ENCODE data around the gene PITX2. TPM values are rescaled to one million over a fixed set of nuclear protein-coding genes. Genes with fewer than 3 reads are reported as not detected.

The PITX2 gene
- total RNA-seq, 1 donor from 2014 or later = not detected

DNA sequence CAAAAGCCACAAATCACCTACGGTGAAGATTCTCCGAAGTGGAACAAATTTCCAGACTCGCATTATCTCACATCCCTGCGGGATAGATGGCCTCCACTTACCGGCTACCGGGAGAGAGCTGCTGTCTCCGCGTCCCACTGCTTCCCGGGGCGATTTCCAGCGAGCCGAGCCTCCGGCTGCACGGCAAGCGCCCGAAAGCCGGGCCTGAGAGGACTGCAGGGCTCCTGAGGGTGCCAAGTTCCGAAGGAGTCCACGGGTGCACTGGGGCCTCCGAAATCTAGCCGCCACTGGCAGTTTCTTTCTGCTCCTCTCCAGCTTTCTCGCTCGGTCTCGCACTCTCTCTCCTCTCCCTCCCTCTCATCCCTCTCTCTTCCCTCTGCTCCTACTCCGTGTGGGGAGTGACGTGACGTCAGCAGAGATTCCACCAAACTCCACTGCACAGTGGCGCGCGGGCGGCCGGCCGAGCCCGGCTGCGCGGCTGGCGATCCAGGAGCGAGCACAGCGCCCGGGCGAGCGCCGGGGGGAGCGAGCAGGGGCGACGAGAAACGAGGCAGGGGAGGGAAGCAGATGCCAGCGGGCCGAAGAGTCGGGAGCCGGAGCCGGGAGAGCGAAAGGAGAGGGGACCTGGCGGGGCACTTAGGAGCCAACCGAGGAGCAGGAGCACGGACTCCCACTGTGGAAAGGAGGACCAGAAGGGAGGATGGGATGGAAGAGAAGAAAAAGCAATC lies 14.0 kb upstream of the PITX2 start:
- DNase-seq (ENCODE audit: low spot score) = no peak

- no peak for DNase-seq (ENCODE audit: low spot score)
These were observed 13.3 kb upstream of the PITX2 start for GRCh38 chr4:110636171-110636679.

DNA sequence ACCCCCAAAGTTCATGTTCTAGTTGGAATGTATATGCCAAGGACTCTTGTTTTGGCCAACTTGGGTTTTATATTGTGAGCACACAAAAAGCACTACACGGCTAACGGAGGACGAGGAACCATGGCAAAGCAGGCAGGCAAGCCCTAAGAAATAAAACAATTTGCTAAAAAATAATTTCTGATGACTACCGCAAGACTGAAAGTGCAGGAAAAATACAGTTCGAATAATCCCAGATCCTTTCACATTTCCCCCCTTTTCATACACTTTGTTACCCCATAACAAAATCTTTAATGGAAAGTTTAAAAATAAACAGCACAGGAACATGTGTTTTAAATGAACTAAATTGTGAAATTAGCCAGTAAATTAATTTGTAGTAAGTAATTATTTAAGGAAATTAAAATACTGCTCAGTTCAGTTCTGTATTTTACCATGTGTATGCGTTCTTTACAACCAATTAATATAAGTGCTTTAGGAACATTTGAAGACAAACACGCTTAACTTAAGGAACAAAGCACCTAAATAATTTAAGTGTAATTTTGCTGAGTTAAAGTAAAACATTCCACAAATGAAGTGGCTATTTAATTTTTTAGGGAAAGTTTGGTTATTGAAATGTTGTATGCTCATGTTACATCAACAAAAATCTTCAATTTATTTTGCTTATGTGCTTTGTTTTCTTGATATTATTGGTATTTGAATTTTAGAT lies 12.4 kb upstream of the PITX2 start:
- no peak for DNase-seq (ENCODE audit: low spot score)

GRCh38 chr4:110634350-110635162 lies 11.7 kb upstream of the PITX2 start:
- DNase-seq (ENCODE audit: low spot score) = no peak

GRCh38 chr4:110633358-110634341 lies 10.8 kb upstream of the PITX2 start:
- no peak for DNase-seq (ENCODE audit: low spot score)

GRCh38 chr4:110632506-110633357 lies 9.9 kb upstream of the PITX2 start:
- no peak for DNase-seq (ENCODE audit: low spot score)

GRCh38 chr4:110631584-110632505 lies 9.0 kb upstream of the PITX2 start:
- DNase-seq (ENCODE audit: low spot score) = no peak

DNA sequence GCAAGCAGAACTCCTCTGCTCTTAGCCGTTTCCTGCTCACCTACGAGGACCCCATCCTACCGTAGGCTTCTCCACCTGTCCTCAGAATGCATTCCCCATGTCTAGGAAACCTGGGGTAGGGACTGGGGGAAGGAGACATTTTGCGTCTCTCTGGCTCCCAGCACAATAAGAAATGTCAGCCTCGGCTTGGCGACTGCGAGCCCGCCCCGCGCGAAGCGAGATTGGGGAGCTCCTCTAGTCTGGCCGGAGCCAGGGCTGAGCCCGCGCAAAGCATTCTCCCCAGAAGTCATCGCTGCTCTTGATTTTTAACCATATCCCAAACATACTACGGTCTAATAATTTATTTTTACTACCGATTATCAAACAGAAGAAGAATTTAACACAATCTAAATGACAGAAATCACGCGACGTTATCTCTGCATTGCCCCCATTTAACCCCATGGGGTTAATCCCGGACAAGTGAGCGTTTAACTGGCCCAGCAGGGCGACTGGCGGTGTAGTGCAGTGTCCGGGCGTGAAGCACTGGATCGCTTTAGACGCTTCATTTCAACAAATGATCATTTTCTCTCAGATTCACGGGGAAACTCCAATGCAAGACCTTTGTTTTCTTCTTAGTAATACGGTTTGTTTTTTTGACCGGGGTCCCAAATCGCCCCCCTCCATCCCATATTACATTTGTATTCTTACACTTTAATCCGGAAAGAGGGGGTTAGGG lies 8.0 kb upstream of the PITX2 start:
- DNase-seq (ENCODE audit: low spot score) = no peak

DNA sequence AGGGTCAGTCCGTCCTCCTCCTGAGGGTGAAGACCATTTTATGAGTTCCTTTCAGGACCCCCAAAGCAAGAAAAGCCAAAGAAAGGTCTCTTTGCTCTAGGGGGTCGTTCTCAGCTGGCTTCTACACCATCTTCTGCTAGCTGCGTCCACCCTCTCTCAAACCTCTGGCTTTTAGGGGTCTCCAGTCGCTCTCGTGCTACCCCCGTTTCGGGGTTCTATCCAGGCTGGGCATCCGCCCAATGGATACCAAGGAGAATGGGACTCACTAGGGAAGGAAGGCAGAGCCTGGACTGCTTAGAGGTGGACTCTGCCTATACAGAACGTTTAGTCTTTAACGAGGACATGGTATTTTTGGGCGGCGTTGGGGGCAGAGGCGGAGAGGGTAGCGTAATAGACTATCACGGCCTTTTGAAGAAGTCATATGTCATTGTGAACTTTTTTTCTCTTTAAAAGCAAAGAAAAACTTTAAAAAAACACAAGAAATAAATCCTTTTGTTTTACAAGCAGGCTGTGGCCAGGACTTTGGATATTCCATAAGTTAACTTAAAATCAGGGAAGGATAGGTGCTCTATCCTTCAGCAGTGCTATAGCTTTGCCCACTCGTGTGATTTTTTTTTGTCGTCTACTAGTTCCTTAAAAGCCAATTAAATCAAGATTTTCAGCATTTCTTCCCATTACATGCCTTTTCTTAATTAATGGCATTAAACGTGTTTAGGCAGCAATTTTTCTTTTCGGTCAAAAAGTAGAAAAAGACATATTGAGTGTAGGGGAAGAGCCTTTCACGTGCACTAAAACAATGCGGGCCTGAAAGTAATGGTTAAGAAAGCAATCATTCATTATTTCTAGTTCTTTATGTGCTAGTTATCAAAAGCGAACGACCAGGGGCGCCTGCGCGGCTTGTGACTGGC lies 7.2 kb upstream of the PITX2 start:
- DNase-seq (ENCODE audit: low spot score) = no peak

DNA sequence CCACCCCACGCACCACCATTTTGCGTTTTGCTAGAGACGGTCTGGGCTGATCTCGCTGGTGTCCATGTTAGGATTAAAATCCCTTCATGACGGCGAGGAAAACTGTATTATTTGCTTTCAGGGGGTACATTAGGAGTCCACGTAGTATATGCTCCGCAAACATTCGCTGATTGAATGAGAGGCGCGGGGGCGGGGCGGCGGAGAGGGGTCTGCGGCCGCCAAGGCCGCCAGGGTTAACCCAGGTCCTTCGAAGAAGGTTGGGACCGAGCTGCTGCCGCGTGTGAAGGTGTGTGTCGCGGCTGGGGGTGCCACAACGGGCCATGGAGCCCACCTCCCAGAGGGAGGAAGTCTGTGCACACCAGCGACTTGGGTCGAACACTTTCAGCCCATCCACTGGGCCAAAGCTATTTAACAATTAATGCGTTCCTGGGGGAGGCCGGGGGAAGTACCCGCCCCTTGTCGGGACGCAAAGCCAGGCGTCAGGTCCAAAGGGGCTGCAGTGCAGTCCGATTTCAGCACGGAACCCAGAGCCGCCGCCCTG lies 6.4 kb upstream of the PITX2 start:
- no peak for DNase-seq (ENCODE audit: low spot score)

- no peak for DNase-seq (ENCODE audit: low spot score)
These were observed 5.9 kb upstream of the PITX2 start for GRCh38 chr4:110628663-110629213.

DNA sequence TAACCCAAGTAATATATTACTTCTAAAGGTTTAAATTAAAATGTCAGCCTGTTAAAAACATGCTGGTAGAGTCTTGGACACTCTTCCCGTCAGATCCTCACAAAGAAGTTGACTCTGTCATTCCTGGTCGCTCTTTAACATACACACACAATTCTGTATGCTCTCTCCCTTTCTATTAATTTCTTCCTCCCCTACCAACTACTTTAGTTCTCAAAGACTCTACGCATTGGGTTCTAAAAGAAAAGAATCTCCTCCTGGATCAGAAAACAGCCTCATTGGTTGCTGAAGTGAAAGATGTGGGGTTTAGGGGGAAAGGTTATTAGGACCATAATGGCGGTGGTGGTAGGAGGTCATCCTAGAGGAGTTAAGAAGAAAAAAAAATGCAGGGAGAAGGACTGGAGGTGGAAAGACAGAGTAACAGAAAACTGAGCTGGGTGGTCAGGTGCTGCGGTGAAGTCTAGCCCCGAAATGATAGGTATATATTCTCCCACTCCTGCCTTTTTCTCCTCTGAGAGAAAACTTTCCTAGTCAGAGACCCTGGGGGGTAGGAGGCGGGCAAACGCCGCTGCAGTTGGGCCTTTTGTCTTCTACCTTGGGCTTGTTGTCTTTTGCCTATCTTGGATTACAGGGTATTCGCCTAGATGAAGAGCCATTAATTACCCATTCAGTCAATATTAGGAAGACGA lies 5.2 kb upstream of the PITX2 start:
- DNase-seq (ENCODE audit: low spot score) = no peak

GRCh38 chr4:110626532-110627153 lies 3.8 kb upstream of the PITX2 start:
- no peak for DNase-seq (ENCODE audit: low spot score)

DNA sequence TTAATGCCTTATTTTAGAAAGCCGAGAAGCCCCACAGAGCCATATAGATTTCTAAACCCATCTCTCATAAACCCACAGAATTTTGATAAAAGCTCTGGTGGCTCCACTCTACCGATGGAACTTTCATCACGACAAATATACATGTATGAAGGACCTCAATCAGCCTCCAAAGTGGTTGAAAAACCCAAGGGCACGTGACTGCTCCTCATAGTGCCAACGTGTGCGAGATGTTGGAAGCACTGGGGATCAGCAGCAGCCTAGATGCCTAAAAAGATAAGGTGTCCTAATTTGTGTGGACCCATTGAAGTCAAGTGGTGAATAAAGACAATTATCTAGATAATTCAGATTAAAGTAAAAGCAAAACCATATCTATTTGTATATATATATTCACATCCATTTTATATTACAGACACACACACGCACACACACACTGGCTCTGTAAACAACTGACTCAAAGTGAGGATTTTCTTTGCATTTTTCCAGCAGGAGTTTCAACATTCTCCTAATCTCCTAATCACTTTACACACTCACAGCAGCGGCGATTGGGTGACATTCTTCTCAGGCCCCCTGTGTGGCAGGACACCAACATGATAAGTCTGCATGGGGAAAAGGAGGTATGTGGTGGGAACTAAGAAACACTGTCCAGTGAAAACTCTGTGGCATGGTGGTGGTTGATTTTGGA lies 2.8 kb upstream of the PITX2 start:
- no peak for DNase-seq (ENCODE audit: low spot score)
